ENCODE measurements around the gene GGCT. TPM values are rescaled to one million over a fixed set of nuclear protein-coding genes. Genes with fewer than 3 reads are reported as not detected.

GGCT gene
- total RNA-seq, 1 donor from 2014 or later: 38.2 TPM

Other genes starting within 250 kb of the GGCT start
- 19.4 and 22.9 TPM in 2 replicates for gene ZNRF2, start 220.2 kb downstream of the GGCT start, total RNA-seq
- 12.0 and 14.1 TPM in 2 replicates for gene NOD1, start 26.0 kb downstream of the GGCT start, total RNA-seq
- gene GARS1, start 90.0 kb upstream of the GGCT start, total RNA-seq: 102 and 140 TPM in 2 replicates
- gene CRHR2, start 177.6 kb upstream of the GGCT start, total RNA-seq: not detected in 2 replicates
- gene INMT, start 247.3 kb upstream of the GGCT start, total RNA-seq: 3.7 and 5.4 TPM in 2 replicates